SH-SY5Y (cell line): Measurements from ENCODE around the gene CALD1.

Experiments used
- GATA2 ChIP-seq: IDR thresholded peaks from 2 replicates; pipeline ENCODE4 v1.6.1; 2011; ENCODE audit warnings: mild to moderate bottlenecking, low read depth, low read length
- GATA3 ChIP-seq: IDR thresholded peaks from 2 replicates; pipeline ENCODE4 v1.6.1; 2011; ENCODE audit warnings: low read depth, mild to moderate bottlenecking, low read length, moderate library complexity

DNA sequence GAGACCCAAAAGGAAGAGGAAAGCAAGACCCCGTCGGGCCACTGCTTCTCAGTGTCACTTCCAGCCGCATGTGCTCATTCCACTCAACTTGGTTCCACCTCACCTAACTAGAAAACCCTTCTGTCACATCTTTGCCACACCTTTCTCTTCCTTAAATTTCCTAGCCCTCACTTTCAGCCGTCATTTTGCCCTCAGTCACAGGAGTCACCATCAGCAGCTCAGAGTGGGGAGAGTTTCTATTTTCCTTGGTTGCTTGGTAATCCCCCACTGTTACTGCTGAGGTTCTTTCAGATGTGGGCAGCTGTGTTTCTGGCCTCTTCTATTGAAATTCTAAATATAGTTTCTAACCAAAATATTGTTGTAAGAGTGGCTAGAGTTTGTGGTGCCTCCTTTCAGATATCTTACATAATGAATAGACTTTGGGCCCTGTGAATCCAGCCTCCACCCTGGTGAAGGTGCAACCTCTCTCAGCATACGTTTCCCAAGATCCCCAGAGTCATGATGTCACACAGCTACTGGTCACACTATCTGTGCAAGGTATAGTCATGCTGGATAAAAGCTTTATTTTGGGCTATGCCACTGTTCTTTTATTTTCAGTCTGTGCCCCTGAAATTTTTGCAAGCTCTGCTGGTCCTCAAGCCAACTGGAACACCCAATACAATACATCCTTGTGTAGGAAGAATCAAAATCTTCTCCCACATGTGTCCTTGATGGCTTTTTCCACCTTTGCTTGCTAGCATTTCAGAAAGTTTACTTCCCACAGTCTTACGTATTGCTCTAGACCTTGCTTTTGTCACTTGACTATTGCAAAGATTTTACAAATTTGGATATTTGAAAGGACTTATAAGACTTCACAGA, 216.0 kb downstream of the CALD1 start:
- TF ChIP-seq GATA2: no peak
- TF ChIP-seq GATA3: no peak
